HG03469 (cell line): ENCODE data around the gene BAHCC1.

Experiments
- ATAC-seq: cut with Tn5 transposase; IDR thresholded peaks from one replicate; pipeline ENCODE4 v1.9.1; 2021; ENCODE audit warnings: mild to moderate bottlenecking, moderate library complexity, moderate number of reproducible peaks; ENCODE audit not compliant: unreplicated experiment

BAHCC1 gene

DNA sequence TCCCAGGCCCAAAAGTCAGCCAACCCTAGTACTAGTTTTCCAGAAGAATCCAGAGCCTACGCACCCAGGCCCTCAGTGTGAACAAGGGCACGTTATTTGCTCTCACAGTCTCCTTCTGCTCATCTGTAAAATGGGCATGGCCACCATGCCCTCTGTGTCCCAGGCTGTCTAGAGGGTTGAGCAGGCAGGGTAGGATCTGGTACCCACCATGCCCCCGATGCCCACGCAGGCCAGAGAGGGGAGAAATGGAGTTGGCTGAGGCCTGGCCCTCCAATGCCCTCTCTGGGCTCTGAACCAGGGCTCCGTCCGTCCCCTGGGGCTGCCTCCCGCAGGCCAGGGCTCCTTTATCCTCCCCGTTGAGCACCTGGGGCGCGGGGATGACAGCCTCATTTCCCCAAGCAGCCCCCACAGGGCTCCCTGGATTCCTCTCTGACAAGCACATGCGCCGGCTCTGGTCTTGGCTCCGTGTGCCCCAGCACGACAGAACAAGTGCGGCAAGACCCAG lies 9.1 kb upstream of the BAHCC1 start:
- no peak for ATAC-seq

DNA sequence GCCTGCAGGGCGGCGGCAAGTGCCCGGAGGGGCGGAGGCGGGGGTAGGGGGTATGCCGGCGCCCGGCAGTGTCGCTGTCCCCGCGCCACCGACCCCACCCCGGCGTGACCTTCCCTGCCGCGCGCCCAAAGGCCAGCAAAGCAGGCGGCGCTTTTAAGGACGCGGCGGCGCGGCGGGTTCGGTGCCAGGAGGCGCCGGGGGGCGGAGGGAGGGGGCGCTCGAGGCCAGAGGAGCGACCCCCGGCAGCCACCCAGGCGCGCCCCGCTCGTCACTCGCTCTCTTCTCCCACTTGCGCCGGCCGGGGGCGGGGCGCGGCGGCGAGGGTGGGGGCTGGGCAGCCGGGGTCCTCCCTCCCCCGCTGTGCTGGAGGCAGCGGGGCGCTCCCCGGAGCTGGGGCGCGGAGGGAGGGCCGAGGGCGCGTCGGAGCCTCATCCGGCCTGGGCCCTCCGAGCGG lies 8.6 kb upstream of the BAHCC1 start:
- ATAC-seq: no peak

DNA sequence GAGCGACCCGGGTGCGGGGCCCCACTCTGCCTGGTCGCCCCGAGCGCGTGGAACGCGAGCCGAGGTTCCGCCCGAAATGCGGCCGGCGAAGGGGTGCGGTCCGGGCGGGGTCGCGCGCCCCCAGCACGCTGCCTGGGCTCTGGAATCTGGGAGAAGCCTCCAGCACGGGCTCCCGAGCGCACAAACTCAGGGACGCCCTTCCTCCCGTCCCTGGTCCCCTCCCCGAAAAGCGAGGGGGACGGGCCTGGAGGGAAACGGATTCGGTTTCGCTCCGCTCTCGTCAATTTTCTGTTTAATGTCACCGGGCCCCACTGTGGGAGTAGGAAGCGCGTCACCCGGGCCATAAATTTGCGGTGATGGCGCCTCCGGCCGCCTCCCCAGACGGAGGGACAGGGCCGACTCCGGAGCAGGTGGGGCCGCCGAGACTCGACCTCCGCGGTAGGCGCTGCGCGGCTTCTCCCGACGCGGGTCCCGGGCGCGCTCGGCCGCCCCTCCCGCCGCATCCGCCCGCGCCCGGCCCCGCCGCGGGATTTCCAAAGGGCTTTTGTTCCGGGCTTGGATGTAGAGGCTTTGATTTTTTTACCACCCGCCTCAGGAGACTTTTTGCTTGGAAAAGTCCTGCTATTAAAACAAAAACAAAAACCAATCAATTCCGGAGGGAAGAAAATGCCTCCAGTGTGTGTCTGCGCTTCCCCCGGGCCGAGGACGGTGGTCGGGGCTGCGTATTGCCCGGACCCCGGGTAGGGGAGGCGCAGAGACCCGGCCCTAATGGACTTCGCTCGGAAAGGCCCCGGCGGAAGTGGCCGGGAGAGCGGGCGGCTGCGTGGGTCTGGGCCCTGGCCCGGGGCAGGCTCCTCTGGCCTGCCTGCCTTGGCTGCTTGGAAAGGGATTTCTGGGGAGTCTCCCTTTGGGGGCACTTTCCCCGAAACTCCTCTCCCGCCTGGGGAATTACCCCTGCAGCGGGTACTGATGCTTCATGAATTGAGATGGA lies 7.9 kb upstream of the BAHCC1 start:
- no peak for ATAC-seq

DNA sequence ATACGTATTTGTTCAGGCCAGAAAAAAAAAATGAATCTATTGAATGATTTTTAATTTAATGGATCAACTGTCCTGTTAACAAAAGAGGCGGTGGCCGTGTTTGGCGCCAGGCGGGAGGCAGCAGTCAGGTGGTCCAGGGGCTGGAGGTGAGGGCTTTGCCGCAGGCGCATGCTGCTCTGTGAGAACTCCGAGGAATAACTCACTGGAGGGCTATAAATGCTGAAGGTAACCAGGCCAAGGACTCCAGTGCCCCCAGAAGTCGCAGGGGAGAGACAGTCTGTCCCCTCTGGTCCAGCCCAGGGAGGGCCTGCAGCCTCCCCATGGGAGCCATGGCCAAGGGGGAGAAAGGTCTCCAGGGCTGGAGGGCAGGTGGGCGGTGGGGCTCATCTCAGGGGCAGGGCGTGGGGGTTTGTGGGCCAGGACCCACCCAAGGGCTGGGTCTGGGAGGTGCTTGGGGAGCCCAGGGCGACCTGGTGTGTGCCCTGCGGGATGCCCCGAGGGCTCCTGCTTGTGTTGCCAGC lies 7.1 kb upstream of the BAHCC1 start:
- no peak for ATAC-seq

DNA sequence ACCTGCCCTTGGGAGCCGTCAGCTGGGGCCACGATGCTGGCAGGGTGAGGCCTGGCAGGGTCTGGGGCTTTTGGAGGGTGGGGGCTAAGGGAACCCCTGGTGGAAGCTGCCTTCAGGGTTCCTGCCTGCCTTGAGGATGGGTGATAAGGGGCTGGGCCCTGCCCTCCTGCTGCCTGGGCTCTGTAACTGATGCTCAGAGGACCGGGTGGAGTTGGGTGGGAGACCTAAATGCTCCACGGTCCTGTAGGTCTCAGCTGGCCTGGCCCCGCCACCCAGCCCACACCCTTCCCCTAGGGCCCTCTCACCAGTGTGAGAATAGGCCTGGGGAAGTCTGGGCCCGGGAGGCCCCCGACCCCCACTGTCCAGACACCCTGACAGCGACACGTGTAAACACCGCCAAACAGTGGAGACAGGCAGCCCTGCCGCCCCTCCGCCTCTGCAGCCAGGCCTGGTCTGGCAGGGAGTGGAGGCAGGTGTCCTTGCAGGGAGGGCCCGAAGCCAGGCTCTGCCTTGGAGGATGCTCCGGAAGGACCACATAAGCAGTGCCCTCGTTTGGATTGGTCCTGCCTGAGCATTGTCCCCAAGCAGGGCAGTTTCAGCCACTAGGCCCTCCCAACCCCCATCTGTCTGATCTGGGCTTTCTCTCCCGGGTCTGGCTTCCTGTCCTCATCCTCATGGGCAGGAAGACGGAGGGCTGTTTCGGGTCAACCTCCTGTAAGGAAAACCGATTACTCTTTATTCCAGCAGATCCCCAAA lies 6.5 kb upstream of the BAHCC1 start:
- ATAC-seq: no peak

DNA sequence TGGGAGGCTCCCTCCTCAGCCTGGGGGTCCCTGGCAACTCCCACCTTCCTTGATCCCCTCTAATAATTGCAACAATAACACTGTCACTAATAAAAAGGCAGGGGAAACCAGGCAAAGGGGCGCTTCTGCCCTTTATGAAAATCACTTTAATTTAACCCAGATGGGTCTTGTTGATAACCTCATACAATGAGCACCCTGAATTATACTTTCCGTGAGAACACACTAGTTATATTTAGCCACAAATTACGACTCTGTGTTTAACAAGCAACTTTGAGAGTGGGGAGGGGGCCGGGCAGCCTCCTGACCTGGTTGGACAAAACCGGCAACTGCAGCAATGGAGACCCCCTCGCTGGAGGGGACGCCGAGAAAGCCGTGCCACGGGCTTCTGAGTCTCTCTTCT lies 5.7 kb upstream of the BAHCC1 start:
- no peak for ATAC-seq

DNA sequence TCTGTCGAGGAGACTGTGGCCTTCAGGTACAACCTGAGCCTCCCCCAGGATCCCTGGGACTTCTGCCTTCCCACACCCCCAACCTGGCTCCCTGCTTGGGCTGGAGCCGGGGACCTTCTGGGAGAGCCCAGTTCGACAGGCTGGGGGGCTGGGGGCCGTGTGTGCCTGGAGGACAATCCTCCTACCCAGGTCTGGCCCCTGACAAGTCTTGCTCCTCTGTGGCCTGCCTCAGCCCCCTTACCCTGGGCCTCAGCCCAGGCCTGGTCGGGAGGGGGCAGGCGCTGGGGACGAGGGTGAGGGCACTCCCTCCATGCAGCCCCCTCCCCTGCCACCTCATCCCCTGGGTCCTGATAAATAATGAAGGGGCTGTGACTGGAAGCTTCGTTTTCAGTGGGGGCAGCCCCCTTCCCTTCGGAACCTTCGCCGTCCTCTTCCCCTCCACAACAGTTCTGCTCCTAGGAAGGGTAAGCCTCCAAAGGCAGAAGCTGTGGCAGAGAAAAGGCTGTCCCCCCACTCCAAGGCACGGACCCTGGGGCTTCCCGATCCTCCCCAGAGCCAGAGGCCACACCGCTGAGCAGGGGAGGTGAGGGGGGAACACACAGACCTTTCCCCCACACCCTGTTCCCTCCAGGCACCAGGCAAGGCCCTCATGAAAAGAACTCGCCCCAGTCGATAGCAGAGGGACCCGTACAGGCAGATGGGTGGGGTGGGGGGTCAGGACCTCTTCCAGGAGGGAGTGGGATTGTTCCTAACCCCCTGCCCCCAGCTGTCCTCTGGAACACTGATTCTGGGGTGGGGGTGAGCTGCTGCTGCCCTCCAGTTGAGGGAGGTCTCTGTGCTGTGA lies 5.0 kb upstream of the BAHCC1 start:
- no peak for ATAC-seq

DNA sequence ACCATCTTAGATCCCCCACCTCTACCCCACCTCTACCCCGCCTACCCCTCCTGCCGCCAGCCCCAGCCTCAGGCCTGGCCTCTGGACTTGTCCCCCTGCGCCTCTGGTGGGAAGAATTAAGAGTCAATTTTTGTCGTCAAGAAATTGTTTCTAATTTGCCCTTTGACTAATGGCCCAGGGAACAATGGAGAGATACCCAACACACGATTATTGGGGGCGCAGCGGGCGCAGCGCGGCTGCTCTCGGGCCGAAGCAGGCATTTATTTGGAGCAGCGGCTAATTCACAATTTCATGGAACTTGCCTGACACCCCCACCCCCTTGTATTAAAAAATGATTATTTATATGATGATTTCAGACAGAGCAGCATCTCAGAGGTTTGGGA lies 4.4 kb upstream of the BAHCC1 start:
- no peak for ATAC-seq

DNA sequence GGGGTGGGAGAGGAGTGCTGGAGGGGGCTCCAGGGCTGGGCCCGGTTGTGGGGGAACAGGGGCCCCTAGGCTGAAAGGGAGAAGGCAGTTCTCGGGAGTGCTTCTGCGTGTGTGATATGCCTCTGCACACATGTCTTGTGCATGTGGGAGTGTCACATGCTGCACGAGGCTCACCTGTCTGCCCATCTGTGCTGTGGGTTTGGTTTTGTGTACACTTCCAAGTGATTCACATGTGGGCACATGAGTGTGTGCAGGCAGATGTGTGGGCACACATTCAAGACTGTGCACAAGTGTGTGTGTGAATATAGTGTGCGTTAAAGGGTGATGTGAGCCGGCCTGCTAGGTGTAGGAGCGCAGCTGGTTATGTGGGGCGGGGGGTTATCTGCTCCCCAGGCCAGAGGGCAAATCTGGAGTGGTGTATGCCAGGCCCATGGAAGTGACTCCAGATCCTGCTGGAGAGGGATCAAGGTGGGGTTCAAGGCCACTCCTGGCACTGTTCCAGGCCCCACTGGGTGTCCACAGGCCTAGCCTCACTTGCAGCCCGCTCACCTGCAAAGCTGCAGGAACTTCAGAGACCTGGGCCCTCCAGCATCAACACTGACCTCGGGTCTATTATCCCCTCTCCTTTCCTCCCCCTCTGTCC lies 3.8 kb upstream of the BAHCC1 start:
- ATAC-seq: no peak

DNA sequence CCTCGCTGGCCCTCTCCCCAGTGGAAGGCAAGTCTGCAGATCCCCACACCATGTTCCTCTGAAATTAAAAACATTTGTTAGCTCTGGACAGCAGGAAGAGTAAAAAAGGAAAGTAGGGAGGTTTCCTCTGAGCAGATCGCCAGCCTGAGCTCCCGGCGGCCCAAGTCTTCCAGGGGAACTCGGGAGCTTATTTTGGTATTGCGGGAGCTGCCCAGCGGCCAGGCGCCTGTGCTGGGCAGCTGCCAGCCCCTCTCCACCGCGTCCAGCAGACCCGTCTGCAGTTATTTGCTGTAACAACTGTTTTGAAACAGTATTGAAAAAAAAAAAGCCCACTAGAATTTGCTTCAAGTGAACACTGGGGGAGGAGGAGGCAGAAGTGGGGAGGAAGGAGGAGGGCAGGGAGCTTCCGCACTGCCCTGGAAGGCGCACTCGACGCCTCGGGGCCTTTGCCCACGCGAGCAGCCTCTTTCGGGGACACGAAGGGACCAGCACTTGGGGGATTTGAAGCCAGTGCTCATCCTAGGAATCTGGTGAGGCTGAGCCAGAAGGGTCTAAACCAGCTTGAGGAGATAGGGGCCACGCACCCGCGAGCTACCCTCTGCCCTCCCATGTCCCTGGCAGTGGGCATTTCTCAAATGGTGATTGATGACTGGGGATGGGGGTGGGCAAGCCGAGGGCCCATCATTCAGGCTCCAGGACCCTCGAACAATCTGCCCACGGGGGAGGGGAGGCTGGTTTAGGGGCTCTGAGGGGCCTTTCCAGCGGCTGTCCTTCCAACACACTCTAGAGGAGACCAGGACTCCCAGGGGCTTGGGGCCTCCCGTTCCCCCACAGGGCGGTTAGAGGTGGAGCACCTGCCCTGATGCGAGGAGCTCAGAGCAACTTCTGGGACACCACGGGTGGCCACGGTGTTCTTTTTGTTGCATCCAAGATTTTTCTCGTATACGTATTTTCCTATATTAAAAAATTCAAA lies 3.0 kb upstream of the BAHCC1 start:
- ATAC-seq: no peak

DNA sequence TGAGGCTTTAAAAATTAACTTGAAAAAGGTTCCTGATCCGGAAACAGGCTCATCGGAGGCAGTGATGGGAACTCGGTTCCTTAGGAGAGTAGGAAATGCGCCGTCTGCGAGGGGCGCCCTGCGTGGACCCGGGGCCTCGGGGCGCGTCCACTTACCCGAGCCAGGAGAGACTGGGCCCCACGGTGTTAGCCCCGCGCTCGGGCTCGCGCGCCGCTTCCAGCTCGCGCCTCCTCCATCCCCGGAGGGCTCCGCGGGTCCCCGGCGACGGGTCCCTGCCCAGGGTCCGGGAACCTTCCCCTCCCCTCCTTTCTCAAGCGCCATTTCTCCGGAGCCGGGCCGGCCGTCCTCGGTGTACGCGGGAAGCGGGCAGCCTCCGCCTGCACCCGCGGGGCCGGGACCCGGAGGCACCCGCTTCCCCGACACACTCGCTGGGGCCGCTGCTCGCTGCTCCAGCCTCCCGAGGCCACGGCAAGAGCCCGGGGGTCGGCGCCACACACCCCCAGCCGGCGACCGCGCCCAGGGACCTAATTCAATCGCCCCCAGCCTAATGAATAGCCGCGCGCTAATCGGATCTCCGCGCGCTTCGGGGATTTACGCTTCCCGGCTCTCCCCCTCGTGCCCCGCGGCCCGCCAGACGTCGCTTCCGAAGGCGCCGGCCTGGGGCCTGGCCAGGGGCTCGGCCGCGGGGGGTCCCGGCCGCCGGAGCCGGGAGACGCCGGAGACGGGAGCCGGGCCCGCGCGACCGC lies 2.2 kb upstream of the BAHCC1 start:
- ATAC-seq: no peak

DNA sequence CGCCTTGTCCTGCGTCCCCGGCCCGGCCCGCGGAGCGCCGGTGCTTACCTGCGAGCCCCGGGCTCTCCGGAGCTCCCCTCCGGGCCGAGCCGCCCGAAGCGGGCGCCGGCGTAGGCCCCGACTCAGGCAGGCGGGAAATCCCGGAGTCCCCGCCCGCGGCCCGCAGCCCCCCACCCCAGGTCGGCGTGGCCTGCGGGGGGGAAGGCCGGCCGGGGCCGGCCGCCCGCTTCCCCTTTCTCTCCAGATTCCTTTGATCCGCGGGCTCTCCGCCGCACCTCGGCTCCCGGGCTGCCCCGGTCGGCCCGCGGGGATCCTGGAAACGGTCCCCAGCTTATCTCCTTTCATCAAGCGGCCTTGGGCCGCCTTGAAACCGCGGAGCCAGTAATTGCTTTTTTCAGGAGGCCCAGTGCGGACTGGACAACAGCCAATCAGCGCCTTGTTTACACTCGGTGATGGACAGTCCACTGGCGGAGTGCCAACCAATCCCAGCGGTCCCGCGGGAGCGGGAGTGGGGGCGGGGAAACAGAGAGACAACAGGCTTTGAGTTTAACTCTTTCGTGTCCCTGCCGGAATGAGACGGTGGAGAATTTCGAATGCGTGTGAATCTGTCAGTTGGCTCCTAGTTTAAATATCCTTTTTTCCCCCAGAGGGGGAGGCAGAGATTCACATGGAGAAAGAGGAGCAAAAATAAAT lies 1.4 kb upstream of the BAHCC1 start:
- ATAC-seq: no peak

DNA sequence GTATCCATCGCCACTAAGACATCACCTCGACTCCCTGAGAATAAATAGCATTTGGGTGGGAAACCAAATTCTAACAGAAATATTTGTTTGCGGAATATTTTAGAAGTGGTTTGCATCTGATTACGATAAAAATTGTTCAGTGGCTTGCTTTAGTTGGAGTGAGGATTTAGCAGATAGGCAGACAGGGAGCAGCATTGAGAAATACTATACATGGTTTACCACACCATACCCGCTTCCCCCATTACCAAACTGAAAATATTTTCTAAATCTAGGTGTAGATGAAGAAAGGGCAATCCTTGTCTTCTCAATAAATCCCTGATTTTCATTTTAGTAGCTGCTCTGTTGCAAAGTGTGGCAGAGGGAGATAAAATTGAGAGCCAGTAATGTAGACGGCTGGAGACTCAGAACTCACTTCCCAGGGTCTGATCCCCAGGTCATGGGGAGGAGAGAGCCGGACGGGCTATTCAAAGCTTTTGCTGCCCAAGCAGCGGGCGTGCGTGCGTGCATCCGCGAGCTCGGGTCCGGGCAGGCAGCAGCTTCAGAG lies 808 bp upstream of the BAHCC1 start:
- ATAC-seq: no peak

DNA sequence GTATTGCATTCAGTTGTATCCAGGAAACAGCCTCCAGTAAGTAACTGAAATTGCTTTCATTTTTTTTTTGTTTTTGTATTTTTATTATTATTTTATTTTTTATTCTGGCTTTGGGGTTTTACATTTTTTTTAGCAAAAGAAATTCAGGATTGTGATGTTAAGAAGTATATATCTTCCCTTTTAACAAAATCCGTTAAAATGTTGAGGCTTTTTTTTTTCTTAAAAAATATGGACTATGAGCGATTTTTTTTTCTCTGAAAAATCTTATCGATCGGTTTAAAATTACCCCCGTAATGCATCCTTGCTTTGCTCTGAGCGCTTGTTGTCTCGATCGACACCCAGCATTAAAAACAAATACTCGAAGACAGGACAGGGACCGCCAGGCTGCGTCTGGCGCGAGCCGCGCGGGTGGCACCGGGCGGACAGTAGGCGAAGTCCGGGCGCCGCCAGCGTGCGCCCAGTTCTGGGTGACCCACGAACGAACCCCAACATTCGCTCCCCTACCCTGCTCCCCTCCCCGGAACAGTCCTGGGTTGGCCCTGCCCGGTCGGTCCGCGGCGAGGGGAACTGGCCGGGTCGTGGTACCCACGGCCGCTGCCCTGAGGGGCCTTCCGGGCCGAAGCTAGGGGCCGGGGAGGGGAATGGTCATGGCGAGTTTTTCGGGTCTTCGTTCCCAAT lies 482 bp downstream of the BAHCC1 start:
- ATAC-seq: no peak

DNA sequence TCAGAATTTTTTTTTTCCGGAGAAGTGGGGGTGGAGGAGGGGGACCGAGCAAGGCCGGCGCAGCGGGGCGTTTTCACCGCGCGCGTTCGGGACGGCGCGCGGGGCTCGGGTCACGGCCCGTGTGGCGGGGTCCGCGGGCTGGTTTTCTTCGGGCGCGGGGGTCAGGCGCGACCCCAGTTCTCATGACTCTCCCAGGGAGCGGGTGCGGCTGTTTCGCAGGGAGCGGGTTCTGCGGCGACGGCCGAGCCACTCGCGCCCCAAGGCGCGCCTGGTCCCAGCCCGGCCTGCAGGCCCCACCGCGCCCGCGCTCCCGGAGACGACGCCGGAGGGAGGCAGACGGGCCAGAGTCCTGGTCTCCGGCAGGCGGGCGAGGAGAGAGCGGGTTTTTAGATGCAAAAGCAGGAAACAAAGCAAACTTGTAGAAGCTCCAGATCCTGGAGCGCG lies 1.0 kb downstream of the BAHCC1 start:
- no peak for ATAC-seq

DNA sequence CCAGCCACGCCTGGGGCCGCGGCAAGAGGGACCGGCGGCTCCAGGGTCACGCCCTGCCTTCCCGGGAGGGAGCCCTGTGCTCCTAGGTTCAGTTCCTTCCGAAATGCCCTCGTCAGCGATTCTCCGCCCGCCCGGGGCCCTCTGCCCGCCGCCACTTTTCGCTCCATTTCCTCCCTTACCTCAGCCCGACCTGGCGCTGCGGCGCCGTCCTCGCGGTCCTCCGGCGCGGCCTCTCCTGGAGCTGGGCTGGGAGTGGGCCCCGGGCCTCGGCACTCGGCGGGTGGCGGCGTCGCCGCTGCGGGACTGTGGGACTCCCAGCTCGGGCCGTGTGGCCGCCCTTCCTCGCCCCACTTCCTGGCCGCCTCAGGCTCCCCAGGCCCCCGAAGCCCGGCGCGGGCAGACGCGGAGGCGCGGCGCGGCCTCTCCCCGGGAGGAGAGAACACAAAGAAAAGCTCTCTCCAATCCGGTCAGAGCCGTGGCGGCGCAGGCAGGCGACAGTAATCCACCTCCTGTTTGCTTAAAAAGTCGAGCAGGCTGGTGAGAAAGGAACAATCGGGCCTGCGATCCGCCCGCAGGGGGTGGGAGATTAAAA lies 1.6 kb downstream of the BAHCC1 start:
- ATAC-seq: no peak
